MCF 10A (cell line): ENCODE results near the gene COL20A1. TPM values are rescaled to one million over a fixed set of nuclear protein-coding genes. Genes with fewer than 3 reads are reported as not detected.

ENCODE experiments used
- BruUV-seq: library from RNA; stranded (reverse); fragments of 400-500 nt; replicated peaks from 2 replicates; lab custom pipeline; 2021; lab: Mats Ljungman, UMichigan
- CTCF ChIA-PET: fragments of 300-600 bp; sonication (Branson Sonifier 250); formaldehyde crosslinking; extraction: SDS; loops from one replicate; lab custom pipeline; 2021; ENCODE audit warnings: antibody characterized with exemption, inconsistent platforms; lab: Yijun Ruan, JAX
- POLR2A ChIA-PET: fragments of 300-600, 350-650 bp; sonication (Branson Sonifier 250); formaldehyde crosslinking; extraction: SDS; loops from one replicate; lab custom pipeline; 2020; ENCODE audit warnings: antibody characterized with exemption, inconsistent platforms; lab: Yijun Ruan, JAX
- DNase-seq: peaks from one replicate; pipeline ENCODE4 v3.0.0-alpha.2; 2018; ENCODE audit not compliant: unreplicated experiment
- H3K27ac Mint-ChIP-seq: one replicate; pipeline ENCODE4 v1.8.0; 2022; ENCODE audit warnings: mild to moderate bottlenecking, low read depth, mixed read lengths; ENCODE audit not compliant: unreplicated experiment
- H3K27me3 Mint-ChIP-seq: one replicate; pipeline ENCODE4 v1.8.0; 2022; ENCODE audit warnings: mixed read lengths; ENCODE audit not compliant: insufficient read depth, unreplicated experiment
- H3K36me3 Mint-ChIP-seq: one replicate; pipeline ENCODE4 v1.8.0; 2022; ENCODE audit warnings: mild to moderate bottlenecking, moderate library complexity, mixed read lengths; ENCODE audit not compliant: insufficient read depth, unreplicated experiment
- H3K4me1 Mint-ChIP-seq: one replicate; pipeline ENCODE4 v1.8.0; 2022; ENCODE audit warnings: mixed read lengths; ENCODE audit not compliant: insufficient read depth, unreplicated experiment
- H3K4me3 Mint-ChIP-seq: one replicate; pipeline ENCODE4 v1.8.0; 2022; ENCODE audit warnings: mild to moderate bottlenecking, moderate library complexity, mixed read lengths; ENCODE audit not compliant: unreplicated experiment
- H3K9me3 Mint-ChIP-seq: one replicate; pipeline ENCODE4 v1.8.0; 2022; ENCODE audit warnings: mixed read lengths; ENCODE audit not compliant: unreplicated experiment
- intact Hi-C: fragments of 100-400 bp; cut with micrococcal nuclease; formaldehyde crosslinking; loops from 2 replicates; pipeline ENCODE4 v1.14.1; 2022
- total RNA-seq: library from RNA; stranded (reverse); gene quantifications from 2 replicates; pipeline ENCODE4 v1.2.3, GENCODE V29; 2022
- TF ChIP-seq, protein P1 (sequence below): fragments of 200-600 bp; IDR thresholded peaks from one replicate; pipeline ENCODE4 v1.8.0; 2022; ENCODE audit warnings: antibody characterized with exemption, mild to moderate bottlenecking; ENCODE audit not compliant: unreplicated experiment

COL20A1 gene
- total RNA-seq, 1 experiment from 2014 or later: 0.14 TPM

DNA sequence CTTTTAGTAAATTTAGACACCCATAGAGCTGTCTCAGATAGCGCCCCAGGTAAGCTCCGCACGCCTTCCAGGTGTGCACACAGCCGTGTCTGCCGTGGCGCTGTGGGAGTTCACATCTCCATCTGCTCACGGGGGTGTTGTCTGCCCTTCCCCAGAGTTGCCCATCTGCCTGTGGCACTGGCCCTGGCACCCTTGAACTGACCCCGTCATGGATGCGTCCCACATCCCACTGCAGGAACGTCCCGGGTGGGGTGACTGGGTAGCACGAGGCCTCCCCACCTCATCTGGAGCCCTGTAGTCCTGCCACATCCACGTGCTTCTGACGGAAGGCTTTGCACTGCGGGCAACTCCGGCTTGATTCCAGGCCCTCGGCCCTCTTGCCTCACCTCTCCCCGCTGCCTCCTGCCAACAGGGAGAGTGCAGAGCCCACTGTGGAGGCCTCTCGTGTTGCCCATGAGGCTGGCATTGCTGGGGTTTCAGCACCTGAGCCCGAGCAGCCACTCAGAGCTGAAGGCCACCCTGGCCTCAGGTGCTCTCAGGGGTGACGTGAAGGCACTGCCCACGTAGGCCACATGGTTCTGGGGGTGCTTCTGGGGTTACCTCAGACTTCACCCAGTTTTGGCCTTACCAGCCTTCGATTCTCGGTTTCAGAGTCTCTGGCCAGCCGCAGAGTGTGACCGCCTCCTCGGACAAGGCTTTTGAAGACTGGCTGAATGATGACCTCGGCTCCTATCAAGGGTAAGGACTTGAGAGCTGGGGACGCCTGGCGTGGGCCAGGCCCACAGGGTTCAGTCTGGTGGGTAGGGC, 15.3 kb upstream of the COL20A1 start:
- ChIA-PET POLR2A (interaction anchor here (0.6 kb wide), 1 partner anchor 221 kb away, joined by 3 read pairs; no protein-coding TSS in a partner anchor), CTCF (interaction anchor here (0.7 to 2.7 kb wide), 6 partner anchors 9 to 259 kb away, joined by 3 to 21 read pairs (median 3); no protein-coding TSS in a partner anchor)
- Mint-ChIP-seq H3K9me3 (no peaks in the 10 kb centered on the region), H3K36me3 (peaks cover 38% of the 10 kb centered on the region), H3K27ac (no peak overlapping the region), H3K4me3 (no peak overlapping the region), H3K4me1 (peaks cover 8% of the 10 kb centered on the region), H3K27me3 (no peaks in the 10 kb centered on the region)
- TF ChIP-seq, protein P1, sequence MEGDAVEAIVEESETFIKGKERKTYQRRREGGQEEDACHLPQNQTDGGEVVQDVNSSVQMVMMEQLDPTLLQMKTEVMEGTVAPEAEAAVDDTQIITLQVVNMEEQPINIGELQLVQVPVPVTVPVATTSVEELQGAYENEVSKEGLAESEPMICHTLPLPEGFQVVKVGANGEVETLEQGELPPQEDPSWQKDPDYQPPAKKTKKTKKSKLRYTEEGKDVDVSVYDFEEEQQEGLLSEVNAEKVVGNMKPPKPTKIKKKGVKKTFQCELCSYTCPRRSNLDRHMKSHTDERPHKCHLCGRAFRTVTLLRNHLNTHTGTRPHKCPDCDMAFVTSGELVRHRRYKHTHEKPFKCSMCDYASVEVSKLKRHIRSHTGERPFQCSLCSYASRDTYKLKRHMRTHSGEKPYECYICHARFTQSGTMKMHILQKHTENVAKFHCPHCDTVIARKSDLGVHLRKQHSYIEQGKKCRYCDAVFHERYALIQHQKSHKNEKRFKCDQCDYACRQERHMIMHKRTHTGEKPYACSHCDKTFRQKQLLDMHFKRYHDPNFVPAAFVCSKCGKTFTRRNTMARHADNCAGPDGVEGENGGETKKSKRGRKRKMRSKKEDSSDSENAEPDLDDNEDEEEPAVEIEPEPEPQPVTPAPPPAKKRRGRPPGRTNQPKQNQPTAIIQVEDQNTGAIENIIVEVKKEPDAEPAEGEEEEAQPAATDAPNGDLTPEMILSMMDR: no peak
- DNase-seq: no peak
- intact Hi-C loops: no loop called here
- BruUV-seq: no TSS peak

DNA sequence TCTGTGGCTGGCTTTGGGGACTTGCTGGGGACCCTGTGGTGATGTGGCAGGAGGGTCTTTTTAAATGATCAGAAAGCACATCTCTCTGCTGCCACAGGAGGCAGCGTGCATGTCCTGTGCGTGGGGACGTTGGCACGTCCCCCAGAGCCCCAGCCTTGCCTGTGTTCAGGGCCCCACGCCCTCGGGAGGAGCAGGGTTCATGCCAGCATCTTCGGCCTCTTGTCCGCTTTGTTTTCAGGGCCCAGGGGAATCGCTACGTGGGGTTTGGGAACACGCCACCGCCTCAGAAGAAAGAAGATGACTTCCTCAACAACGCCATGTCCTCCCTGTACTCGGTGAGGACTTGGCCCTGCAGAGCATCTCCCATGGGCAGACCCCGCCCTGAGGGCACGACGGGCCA, 14.3 kb upstream of the COL20A1 start:
- peaks cover 38% of the 10 kb centered on the region for H3K36me3 Mint-ChIP-seq
- CTCF ChIA-PET: interaction anchor here (0.7 to 2.7 kb wide), 2 partner anchors 55 to 260 kb away, joined by 3 to 21 read pairs; no protein-coding TSS in a partner anchor

DNA sequence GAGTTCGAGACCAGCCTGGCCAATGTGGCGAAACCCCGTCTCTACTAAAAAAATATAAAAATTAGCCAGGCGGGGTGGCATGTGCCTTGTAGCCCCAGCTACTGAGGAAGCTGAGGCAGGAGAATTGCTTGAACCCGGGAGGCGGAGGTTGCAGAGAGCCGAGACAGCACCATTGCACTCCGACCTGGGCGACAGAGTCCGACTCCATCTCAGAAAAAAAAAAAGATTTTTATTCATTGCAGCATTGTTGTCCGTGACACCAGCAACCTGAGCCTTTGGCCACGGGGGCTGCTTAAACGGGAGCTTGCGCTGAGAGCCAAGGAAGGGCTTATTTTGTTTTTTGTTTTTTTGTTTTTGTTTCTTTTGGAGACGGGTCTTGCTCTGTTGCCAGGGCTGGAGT, 13.1 kb upstream of the COL20A1 start:
- H3K4me1 Mint-ChIP-seq: no peaks in the 10 kb centered on the region
- H3K36me3 Mint-ChIP-seq: peaks cover 37% of the 10 kb centered on the region
- H3K27me3 Mint-ChIP-seq: no peaks in the 10 kb centered on the region
- H3K4me3 Mint-ChIP-seq: no peak overlapping the region
- intact Hi-C loops: no loop called here
- H3K9me3 Mint-ChIP-seq: no peaks in the 10 kb centered on the region
- CTCF ChIA-PET: interaction anchor here (0.6 to 3.1 kb wide), 7 partner anchors 30 to 718 kb away, joined by 3 to 36 read pairs (median 4); no protein-coding TSS in a partner anchor
- H3K27ac Mint-ChIP-seq: no peak overlapping the region
- TF ChIP-seq, protein P1: no peak
- no peak for DNase-seq
- POLR2A ChIA-PET: interaction anchor here (0.6 to 3.7 kb wide), 2 partner anchors 8 to 23 kb away, joined by 3 to 9 read pairs; partner anchors contain the start of gene ARFGAP1
- BruUV-seq: no TSS peak

More for the DNA sequence above, 14.3 kb upstream of the COL20A1 start:
- no peak overlapping the region for H3K4me3 Mint-ChIP-seq
- H3K4me1 Mint-ChIP-seq: peaks cover 8% of the 10 kb centered on the region
- DNase-seq: no peak
- POLR2A ChIA-PET: no interaction called here
- intact Hi-C loops: no loop called here
- no TSS peak for BruUV-seq
- H3K27me3 Mint-ChIP-seq: no peaks in the 10 kb centered on the region
- H3K9me3 Mint-ChIP-seq: no peaks in the 10 kb centered on the region
- H3K27ac Mint-ChIP-seq: no peak overlapping the region
- TF ChIP-seq, protein P1: no peak

DNA sequence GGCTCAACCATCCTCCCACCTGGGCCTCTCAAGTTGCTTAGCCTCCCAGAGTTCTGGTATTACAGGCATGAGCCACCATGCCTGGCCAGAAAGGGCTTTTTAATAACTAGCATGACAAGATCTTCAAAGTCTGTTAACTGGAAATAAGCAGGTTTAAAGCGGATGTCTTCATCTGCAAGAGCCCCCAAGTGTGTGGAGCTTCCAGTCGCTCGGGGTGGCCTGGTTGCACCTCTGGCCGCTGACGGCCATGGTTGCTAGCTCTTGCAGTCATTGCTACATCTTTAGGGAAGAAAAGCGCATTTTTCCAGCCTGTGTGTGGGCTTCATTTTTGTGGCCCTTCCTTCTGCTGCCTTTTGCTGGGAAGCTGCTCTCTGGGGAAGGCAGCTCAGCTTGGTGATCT, 12.6 kb upstream of the COL20A1 start:
- Mint-ChIP-seq H3K4me3 (no peak overlapping the region), H3K27me3 (no peaks in the 10 kb centered on the region), H3K4me1 (no peaks in the 10 kb centered on the region), H3K36me3 (peaks cover 34% of the 10 kb centered on the region), H3K9me3 (no peaks in the 10 kb centered on the region), H3K27ac (no peak overlapping the region)
- intact Hi-C loops: no loop called here
- DNase-seq: no peak
- CTCF ChIA-PET: interaction anchor here (0.6 to 3.1 kb wide), 5 partner anchors 30 to 717 kb away, joined by 3 to 36 read pairs (median 5); no protein-coding TSS in a partner anchor
- TF ChIP-seq, protein P1: no peak
- BruUV-seq: no TSS peak
- POLR2A ChIA-PET: interaction anchor here (0.6 to 3.7 kb wide), 3 partner anchors 9 to 24 kb away, joined by 3 to 9 read pairs (median 3); partner anchors contain the start of gene ARFGAP1
